ENCODE measurements around the gene HADH. TPM values are rescaled to one million over a fixed set of nuclear protein-coding genes. Genes with fewer than 3 reads are reported as not detected.
A peak's percentile ranks its signal among the peaks of the same experiment; 100 is the strongest.

The HADH gene
- total RNA-seq, 3 donors from 2014 or later, result 21.1 to 26.4 (median 22.5) TPM

DNA sequence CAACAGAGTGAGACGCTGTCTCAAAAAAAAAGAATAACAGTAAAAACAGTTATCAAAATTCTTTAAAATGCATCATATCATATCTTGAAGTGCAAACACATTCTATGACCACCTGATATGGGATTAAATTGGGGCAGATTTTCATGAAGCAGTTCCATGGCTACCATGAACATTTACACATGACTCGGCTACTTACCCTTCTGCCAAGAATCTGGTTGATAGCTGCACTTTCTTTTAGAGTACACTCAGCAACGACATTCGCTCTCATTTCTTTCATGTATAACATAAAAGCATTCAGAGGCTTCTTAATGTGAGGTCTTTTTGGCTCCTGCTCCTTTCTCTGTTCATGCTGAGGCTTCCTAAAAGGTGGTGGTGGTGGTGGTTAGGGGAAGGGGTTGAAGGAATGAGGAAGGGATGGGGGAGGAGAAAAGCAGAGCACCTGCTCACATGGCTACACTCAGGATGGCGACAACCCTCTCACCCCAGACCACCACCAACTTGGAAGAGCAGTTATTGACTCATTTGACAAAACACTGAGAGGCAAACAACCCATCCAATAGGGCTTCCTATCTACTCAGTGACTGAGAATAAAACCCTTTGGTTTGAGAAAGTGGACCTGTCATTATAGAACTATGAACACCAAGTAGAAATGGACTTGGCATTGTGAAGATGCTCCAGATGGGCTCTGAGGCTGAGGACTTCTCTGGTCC is 88.5 kb downstream of the HADH start:
- Mint-ChIP-seq H3K36me3 (ENCODE audit: insufficient read depth) (peaks cover 51% of the 10 kb centered on the region), H3K4me3 (no peak overlapping the region), H3K27me3 (ENCODE audit: low read depth) (no peaks in the 10 kb centered on the region), H3K4me1 (ENCODE audit: low read depth) (peaks cover 69% of the 10 kb centered on the region), H3K9me3 (no peaks in the 10 kb centered on the region)
- DNase-seq (no peak), ATAC-seq (peak; percentile 26 to 28)

DNA sequence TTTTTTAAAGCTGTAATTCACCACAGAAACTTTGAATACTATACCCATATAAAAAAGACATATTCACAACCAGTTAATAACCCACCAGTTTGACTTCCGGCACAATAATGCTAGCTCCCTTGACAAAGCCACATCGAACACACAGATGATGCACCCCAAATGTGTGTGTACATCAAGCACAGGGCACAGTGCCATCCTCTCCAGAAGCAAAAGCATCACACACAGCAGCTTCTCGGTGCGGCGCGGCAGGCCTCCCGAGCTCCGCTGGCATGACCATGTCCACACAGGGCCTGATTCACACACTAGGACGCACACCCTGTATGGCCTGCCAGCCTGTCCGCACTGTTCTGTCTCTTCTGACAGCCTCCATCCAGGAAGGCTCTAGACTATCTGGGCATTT is 91.1 kb downstream of the HADH start:
- Mint-ChIP-seq H3K4me3 (peak overlapping the region; percentile 62), H3K4me1 (ENCODE audit: low read depth) (peaks cover 61% of the 10 kb centered on the region), H3K27me3 (ENCODE audit: low read depth) (no peaks in the 10 kb centered on the region), H3K36me3 (ENCODE audit: insufficient read depth) (peaks cover 43% of the 10 kb centered on the region), H3K9me3 (no peaks in the 10 kb centered on the region)
- ATAC-seq (peak; percentile 68 to 74), DNase-seq (peak; percentile 39)

DNA sequence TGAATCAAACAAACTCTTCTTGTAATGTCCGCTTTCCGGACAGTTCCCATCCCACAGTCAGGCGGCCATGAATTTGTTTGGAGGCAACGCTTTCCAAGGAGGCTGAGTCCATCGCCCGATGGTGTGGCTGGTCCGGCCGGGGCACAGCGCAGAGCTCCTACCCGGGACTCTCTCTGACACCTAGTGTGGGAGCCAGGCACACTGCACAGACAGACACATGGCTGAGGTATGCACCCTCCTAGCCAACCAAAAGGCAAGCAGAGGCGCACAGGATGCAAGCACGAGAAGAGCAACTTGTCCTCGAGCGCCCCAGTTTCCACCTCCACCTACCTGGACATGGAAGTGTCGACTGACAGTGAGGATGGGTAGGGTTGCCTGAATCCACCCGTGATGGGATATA is 91.6 kb downstream of the HADH start:
- Mint-ChIP-seq H3K9me3 (no peaks in the 10 kb centered on the region), H3K4me1 (ENCODE audit: low read depth) (peaks cover 59% of the 10 kb centered on the region), H3K36me3 (ENCODE audit: insufficient read depth) (peaks cover 43% of the 10 kb centered on the region), H3K4me3 (peak overlapping the region; percentile 62), H3K27me3 (ENCODE audit: low read depth) (no peaks in the 10 kb centered on the region)
- DNase-seq (no peak), ATAC-seq (peak; percentile 45 to 63)

Other genes with a start within 250 kb of the HADH start
- under 1 TPM; 0.08 to 0.54 (median 0.43) TPM for gene SGMS2, start 165.0 kb upstream of the HADH start, total RNA-seq
- gene CYP2U1, start 58.3 kb upstream of the HADH start, total RNA-seq, result 1 to 10 TPM; 1.3 to 2.2 (median 2.0) TPM
- 100 to 1,000 TPM; 140 to 165 (median 148) TPM for gene LEF1, start 179.0 kb downstream of the HADH start, total RNA-seq

Measured in activated T-cell treated with anti-CD3 and anti-CD28 coated beads, Interleukin-2, amount 50 U/mL, for 4 hours (primary cell).